ENCODE measurements around the gene SHANK1. TPM values are rescaled to one million over a fixed set of nuclear protein-coding genes. Genes with fewer than 3 reads are reported as not detected.
"Not testable (repeated sequence)": the region's sequence is repeated elsewhere in the genome, so short reads cannot be mapped to it uniquely, and the experiment has no call there.

SHANK1 gene
- total RNA-seq: not detected

DNA sequence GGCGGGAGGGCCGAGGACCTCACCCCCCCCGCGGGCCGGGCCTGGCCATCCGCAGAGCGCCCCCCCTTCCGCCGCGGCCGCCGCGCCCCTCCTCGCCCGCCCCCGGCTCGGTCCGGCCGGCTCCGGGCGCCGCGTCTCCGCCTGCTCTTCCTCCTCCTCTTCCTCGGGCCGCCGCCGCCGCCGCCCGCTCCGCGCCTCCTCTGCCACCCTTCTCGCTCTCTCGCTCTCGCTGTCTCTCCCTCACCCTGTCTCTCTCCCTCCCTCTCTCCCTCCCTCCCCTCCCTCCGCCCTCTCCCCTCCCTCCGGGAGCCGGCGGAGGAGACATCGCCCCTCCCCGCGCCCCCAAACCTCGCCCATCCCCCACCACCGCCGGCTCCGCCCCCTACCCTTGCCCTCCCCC is at the start of gene SHANK1:
TSS of gene SHANK1 (minus strand) at position 237 of the 400 bp plus-strand sequence. CDS start 2,883 bp downstream, outside the sequence.
- Mint-ChIP-seq H3K4me3 (no peak within 1 kb of the TSS), H3K27me3 (peaks cover 47% of the 10 kb centered on the region), H3K9me3 (ENCODE audit: low read depth) (no peaks in the 10 kb centered on the region), H3K36me3 (no peaks in the 10 kb centered on the region), H3K4me1 (peaks cover 4% of the 10 kb centered on the region), H3K27ac (no peak within 1 kb of the TSS)
- ATAC-seq (no peak), DNase-seq (no peak)
- CTCF ChIA-PET: no interaction called here

DNA sequence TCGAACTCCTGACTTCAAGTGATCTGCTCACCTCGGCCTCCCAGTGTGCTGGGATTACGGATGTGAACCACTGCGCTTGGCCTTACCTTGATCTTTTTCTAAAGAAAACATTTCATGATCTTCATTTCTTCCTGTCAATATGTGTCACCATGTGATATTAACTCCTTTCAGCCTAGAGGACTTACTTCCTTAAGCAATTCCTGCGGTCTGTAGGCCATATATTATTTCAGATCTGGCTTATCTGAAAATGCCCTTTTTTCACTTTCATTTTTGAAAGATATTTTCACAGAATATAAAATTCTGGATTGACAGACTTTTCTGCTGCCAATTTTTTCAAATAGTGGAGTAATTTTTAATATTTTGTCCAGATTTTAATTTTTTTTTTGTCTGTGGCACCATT is 48.7 kb upstream of the SHANK1 start:
- DNase-seq (no peak), ATAC-seq (no peak)
- CTCF ChIA-PET: interaction anchor here (0.7 kb wide), 1 partner anchor 184 kb away, joined by 3 read pairs; no protein-coding TSS in a partner anchor
- Mint-ChIP-seq H3K9me3 (ENCODE audit: low read depth) (no peaks in the 10 kb centered on the region), H3K27ac (no peak overlapping the region), H3K4me3 (no peak overlapping the region), H3K36me3 (no peaks in the 10 kb centered on the region), H3K27me3 (peaks cover 5% of the 10 kb centered on the region), H3K4me1 (no peaks in the 10 kb centered on the region)

DNA sequence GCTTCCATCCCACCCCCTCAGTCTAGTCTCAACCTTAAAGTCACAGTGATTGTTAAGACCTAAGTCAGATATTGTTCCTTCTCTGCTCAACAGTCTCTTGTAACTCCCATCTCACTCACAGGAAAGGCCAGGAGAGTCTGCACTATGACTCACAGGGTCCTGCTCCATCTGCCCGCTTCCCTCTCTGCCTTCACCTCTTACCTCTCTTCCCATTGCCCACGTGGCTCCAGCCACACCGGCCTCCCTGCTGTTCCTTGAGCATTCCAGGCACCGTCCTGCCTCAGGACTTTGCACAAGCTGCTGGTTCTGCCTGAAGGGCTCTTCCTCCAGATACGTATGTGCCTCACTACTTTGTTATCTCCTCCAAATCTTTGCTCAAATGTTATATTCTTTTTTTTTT is 47.7 kb upstream of the SHANK1 start:
- DNase-seq; H3K27me3 Mint-ChIP-seq; H3K9me3 Mint-ChIP-seq (ENCODE audit: low read depth); H3K36me3 Mint-ChIP-seq; H3K4me3 Mint-ChIP-seq; H3K27ac Mint-ChIP-seq; ATAC-seq; CTCF ChIA-PET; H3K4me1 Mint-ChIP-seq: not testable (repeated sequence)

DNA sequence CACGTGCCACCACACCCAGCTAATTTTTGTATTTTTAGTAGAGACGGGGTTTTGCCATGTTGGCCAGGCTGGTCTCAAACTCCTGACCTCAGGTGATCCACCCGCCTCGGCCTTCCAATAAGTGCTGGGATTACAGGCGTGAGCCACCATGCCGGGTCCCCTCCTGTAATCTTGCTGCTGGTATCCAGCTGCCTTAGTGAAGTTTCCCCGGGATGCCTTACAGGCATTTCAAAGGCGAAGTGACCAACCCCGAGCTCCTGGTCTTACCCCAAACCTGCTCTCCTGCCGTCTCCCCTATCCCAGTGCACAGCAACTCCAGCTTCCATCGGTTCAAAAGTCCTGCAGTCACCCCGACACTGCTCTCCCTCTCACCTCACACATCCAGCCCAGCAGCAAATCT is 47.1 kb upstream of the SHANK1 start:
- H3K36me3 Mint-ChIP-seq; H3K9me3 Mint-ChIP-seq (ENCODE audit: low read depth); H3K27ac Mint-ChIP-seq; ATAC-seq; H3K27me3 Mint-ChIP-seq; H3K4me1 Mint-ChIP-seq; CTCF ChIA-PET; DNase-seq; H3K4me3 Mint-ChIP-seq: not testable (repeated sequence)

DNA sequence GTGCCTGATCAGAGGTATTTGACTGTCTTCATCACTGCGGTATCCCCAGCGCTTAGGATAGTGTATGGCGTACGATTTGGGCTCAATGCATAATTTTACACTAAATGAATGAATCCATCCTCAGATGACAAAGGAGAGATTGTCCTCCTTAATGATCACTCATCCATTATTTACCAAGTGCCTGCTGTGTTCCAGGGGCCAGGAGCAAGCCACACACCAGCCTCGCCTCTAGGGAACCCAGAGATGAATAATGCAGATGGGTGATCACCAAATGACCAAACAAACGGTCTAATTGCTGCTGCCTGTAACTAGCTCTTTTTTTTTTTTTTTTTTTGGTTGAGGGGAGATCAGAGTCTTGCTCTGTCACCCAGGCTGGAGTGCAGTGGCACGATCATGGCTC is 44.8 kb upstream of the SHANK1 start:
- CTCF ChIA-PET: interaction anchor here (0.7 to 1.2 kb wide), 2 partner anchors 20 to 122 kb away, joined by 3 read pairs; no protein-coding TSS in a partner anchor
- Mint-ChIP-seq H3K27ac (no peak overlapping the region), H3K9me3 (ENCODE audit: low read depth) (no peaks in the 10 kb centered on the region), H3K27me3 (peaks cover 5% of the 10 kb centered on the region), H3K36me3 (no peaks in the 10 kb centered on the region), H3K4me1 (no peaks in the 10 kb centered on the region), H3K4me3 (no peak overlapping the region)
- DNase-seq (no peak), ATAC-seq (no peak)

DNA sequence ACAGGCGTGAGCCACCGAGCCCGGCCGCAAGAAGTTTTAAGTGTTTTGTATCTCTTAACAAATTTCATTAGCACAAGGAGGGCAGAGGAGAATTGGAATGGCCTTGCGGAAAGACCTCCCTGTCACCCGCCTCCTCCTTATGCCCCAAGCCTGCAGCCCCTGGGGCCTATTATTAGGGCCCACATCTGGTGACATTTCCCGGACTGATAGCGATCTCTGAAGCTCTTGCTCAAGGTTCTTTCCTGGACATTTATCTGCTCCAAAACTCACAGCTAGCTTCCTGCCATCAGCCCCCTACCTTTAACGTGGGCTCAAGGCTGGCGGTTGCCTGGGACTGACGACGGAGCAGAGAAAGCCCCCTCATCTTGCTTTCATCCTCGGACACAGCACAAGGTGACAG is 43.9 kb upstream of the SHANK1 start:
- DNase-seq; H3K9me3 Mint-ChIP-seq (ENCODE audit: low read depth); CTCF ChIA-PET; H3K4me1 Mint-ChIP-seq; H3K4me3 Mint-ChIP-seq; H3K27me3 Mint-ChIP-seq; H3K27ac Mint-ChIP-seq; H3K36me3 Mint-ChIP-seq; ATAC-seq: not testable (repeated sequence)

DNA sequence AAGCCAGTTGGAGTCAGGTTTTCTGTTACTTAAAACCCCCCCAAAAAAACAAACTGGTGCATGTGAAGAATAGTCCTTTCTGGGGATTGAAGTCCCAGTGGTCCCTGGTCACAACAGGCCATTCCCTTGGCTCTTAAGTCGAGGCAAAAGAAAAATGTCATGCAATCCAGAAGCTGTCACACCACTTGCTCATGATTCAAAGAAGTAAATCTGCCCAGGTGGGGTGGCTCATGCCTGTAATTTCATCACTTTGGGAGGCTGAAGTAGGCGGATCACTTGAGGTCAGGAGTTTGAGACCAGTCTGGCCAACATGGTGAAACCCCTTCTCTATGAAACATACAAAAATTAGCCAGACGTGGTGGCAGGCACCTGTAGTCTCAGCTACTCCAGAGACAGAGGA is 41.9 kb upstream of the SHANK1 start:
- H3K4me1 Mint-ChIP-seq; H3K27me3 Mint-ChIP-seq; H3K36me3 Mint-ChIP-seq; H3K9me3 Mint-ChIP-seq (ENCODE audit: low read depth); DNase-seq; H3K27ac Mint-ChIP-seq; H3K4me3 Mint-ChIP-seq; ATAC-seq; CTCF ChIA-PET: not testable (repeated sequence)

DNA sequence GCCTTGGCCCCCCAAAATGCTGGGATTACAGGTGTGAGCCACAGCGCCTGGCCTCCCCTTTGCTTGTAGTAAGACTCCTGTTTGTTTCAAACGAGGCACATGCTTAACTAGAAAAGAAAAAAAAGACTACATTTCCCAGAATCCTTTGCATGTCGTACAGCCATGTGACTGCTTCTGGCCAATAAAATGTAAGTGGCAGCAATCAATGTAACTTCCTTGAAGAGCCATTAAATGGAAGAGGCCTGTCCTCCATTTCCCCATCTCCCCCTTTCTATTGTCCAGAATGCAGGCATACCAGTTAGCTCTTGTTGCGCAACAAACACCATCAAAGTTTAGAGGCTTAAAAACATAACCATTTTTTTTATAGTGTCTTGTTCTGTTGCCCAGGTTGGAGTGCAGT is 40.3 kb upstream of the SHANK1 start:
- Mint-ChIP-seq H3K4me1 (no peaks in the 10 kb centered on the region), H3K36me3 (no peaks in the 10 kb centered on the region), H3K27ac (no peak overlapping the region), H3K4me3 (no peak overlapping the region), H3K9me3 (ENCODE audit: low read depth) (no peaks in the 10 kb centered on the region), H3K27me3 (no peaks in the 10 kb centered on the region)
- DNase-seq (no peak), ATAC-seq (no peak)
- CTCF ChIA-PET: no interaction called here

DNA sequence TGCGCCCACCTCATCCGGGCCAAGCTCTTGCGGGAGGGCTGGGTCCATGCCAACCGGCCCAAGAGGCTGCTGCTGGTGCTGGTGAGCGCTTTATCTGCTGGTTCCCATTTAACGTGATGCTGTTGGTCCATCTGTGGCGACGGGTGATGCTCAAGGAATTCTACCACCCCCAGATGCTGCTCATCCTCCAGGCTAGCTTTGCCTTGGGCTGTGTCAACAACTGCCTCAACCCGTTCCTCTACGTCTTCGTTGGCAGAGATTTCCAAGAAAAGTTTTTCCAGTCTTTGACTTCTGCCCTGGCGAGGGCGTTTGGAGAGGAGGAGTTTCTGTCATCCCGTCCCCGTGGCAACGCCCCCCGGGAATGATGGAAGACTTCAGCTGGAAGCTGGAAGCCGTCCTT is 39.5 kb upstream of the SHANK1 start:
- H3K4me3 Mint-ChIP-seq; ATAC-seq; H3K9me3 Mint-ChIP-seq (ENCODE audit: low read depth); H3K27ac Mint-ChIP-seq; H3K27me3 Mint-ChIP-seq; DNase-seq; H3K36me3 Mint-ChIP-seq; H3K4me1 Mint-ChIP-seq; CTCF ChIA-PET: not testable (repeated sequence)

DNA sequence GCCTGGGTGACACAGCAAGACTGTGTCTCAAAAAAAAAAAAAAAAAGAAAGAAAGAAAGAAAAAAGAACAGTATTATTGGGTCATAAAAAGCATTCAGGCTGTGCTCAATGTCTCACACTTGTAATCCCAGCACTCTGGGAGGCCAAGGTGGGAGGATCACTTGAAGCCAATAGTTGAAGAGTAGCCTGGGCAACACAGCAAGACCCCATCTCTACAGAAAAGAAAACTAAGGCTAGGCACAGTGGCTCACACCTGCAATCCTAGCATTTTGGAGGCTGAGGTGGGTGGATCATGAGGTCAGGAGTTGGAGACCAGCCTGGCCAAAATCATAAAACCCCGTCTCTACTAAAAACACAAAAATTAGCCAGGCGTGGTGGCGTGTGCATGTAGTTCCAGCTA is 38.0 kb upstream of the SHANK1 start:
- DNase-seq; H3K4me1 Mint-ChIP-seq; H3K4me3 Mint-ChIP-seq; ATAC-seq; H3K27me3 Mint-ChIP-seq; H3K9me3 Mint-ChIP-seq (ENCODE audit: low read depth); H3K27ac Mint-ChIP-seq; CTCF ChIA-PET; H3K36me3 Mint-ChIP-seq: not testable (repeated sequence)

DNA sequence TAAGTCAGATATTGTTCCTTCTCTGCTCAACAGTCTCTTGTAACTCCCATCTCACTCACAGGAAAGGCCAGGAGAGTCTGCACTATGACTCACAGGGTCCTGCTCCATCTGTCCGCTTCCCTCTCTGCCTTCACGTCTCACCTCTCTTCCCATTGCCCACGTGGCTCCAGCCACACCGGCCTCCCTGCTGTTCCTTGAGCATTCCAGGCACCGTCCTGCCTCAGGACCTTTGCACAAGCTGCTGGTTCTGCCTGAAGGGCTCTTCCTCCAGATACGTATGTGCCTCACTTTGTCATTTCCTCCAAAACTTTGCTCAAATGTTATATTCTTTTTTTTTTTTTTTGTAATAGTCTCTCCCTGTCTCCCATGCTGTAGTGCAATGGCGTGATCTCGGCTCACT is 36.6 kb upstream of the SHANK1 start:
- H3K36me3 Mint-ChIP-seq; DNase-seq; H3K27ac Mint-ChIP-seq; H3K4me3 Mint-ChIP-seq; H3K27me3 Mint-ChIP-seq; CTCF ChIA-PET; H3K4me1 Mint-ChIP-seq; H3K9me3 Mint-ChIP-seq (ENCODE audit: low read depth); ATAC-seq: not testable (repeated sequence)

DNA sequence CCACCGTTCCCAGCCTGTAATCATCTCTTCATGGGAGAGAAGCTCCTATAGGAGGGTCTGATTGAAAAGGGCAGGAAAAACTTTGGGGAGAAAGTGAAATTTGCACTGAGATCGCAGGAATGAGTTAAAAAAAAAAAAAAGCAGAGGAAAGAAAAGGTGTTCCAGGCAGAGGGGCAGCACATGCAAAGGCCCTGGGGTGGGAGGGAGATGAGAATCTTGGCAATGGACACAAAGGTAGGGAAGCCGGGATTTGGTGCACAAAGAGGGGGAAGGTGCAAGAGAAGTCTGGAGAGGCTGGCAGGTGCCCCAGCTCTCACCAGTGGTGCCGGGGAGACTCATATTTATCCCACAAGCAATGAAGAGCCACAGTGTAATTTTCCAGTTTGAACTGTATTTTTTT is 34.3 kb upstream of the SHANK1 start:
- Mint-ChIP-seq H3K9me3 (ENCODE audit: low read depth) (no peaks in the 10 kb centered on the region), H3K4me1 (no peaks in the 10 kb centered on the region), H3K36me3 (no peaks in the 10 kb centered on the region), H3K27me3 (no peaks in the 10 kb centered on the region), H3K4me3 (no peak overlapping the region), H3K27ac (no peak overlapping the region)
- DNase-seq (no peak), ATAC-seq (no peak)
- CTCF ChIA-PET: no interaction called here

DNA sequence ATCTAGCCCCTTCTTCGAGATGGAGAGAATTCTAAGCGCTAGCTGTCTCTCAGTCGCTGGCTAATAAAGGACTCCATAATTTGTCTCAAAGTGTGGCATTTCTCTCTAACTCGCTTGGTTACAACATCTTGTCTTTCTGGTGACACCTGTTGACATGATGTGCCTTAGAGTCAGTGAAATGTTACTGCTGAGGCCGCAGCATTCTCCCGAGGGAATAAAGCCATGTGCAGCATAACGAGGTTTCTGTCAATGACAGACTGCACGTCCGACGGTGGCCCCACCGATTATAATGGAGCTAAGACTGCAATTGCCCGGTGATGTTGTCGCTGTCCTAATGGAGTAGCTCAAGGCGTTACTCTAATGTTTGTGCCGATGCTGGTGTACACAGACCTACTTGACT is 30.4 kb upstream of the SHANK1 start:
- H3K4me1 Mint-ChIP-seq: no peaks in the 10 kb centered on the region
- no peak overlapping the region for H3K4me3 Mint-ChIP-seq
- H3K9me3 Mint-ChIP-seq (ENCODE audit: low read depth): no peaks in the 10 kb centered on the region
- CTCF ChIA-PET: no interaction called here
- no peak overlapping the region for H3K27ac Mint-ChIP-seq
- DNase-seq: no peak
- H3K27me3 Mint-ChIP-seq: no peaks in the 10 kb centered on the region
- no peaks in the 10 kb centered on the region for H3K36me3 Mint-ChIP-seq
- no peak for ATAC-seq

DNA sequence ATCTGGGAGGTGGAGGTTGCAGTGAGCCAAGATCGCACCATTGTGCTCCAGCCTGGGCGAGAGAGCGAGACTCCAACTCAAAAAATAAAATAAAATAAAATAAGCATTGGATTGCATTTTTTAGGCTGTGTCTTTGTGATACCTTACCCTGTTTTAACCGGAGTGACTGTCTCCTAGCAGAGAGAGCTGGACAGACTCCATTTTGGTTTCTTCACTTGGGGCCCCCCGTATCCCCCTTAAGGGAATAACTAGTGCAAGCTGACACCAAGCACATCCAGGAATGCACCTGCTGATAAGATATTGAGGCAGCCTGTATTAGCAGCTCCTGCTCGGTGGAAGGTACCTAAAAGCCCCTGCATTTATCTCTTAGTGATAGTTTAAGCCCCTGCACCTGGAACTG is 29.9 kb upstream of the SHANK1 start:
- CTCF ChIA-PET: interaction anchor here (0.6 kb wide), 1 partner anchor 361 kb away, joined by 3 read pairs; no protein-coding TSS in a partner anchor
- DNase-seq: no peak
- no peak overlapping the region for H3K4me3 Mint-ChIP-seq
- H3K36me3 Mint-ChIP-seq: no peaks in the 10 kb centered on the region
- no peak overlapping the region for H3K27ac Mint-ChIP-seq
- no peaks in the 10 kb centered on the region for H3K9me3 Mint-ChIP-seq (ENCODE audit: low read depth)
- H3K4me1 Mint-ChIP-seq: no peaks in the 10 kb centered on the region
- no peak for ATAC-seq
- no peaks in the 10 kb centered on the region for H3K27me3 Mint-ChIP-seq

DNA sequence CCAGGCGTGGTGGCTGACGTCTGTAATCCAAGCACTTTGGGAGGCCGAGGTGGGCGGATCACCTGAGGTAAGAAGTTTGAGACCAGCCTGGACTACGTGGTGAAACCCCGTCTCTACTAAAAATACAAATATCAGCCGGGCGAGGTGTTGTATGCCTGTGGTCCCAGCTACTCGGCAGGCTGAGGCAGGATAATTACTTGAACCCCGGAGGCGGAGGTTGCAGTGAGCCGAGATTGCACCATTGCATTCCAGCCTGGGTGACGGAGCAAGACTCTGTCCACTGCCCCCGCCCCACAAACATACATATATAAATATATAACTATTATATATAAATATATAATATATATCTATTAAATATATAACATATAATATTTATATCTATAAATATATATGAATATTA is 27.5 kb upstream of the SHANK1 start:
- DNase-seq; H3K27me3 Mint-ChIP-seq; H3K9me3 Mint-ChIP-seq (ENCODE audit: low read depth); H3K36me3 Mint-ChIP-seq; ATAC-seq; H3K27ac Mint-ChIP-seq; H3K4me1 Mint-ChIP-seq; H3K4me3 Mint-ChIP-seq; CTCF ChIA-PET: not testable (repeated sequence)
